Liver (tissue), 3 donors: ENCODE results near the gene APBA2.

ENCODE experiments used
- RAD21 ChIP-seq, 2 donors: IDR thresholded peaks; 2 replicates each; pipeline ENCODE4 v1.6.1; 2016; ENCODE audit warnings: antibody characterized with exemption in 2 of 2, mild to moderate bottlenecking in 2 of 2
- TF ChIP-seq, protein P1 (sequence below): fragments of 150-350 bp; IDR thresholded peaks from 2 replicates; pipeline ENCODE4 v1.5.1; 2017; ENCODE audit warnings: improper control_type of control experiment, low read depth, low read length; ENCODE audit not compliant: missing input control
- TF ChIP-seq, protein P2 (sequence below): IDR thresholded peaks from 2 replicates; pipeline ENCODE4 v1.6.1; 2016; ENCODE audit warnings: antibody characterized with exemption
- donor health status: healthy.
- donor health status: healthy.

DNA sequence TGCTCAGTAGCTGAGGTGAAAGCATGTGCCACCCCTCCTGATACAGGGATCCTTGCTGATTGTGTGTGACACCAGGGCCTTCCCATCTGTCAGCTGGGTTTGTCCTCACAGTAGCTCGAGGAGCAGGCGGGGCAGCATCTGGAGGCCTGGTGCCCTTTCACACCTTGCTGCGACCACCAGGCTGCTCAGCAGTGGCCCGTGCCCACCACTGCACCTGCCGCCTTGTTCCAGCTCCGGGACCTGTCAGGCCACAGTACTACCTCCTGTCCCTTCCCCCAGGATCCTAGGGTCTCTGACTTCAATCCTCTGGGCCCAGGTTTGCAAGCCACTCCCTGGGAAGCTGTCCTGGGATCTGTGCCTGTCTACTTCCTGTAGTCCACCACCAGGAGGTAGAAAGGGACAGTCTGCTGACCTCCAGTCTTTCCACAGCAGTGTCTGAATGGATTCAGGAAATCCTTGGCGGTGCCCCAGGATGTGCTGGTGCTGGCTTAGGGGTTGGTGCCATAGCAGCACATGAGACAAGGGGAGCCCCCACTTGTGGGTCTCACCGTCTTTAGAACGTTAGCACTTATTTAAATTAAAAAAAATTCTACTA is 27.5 kb downstream of the APBA2 start:
- no peak for TF ChIP-seq RAD21 (IDR thresholded peaks at IDR 0.05)
- TF ChIP-seq, protein P1, sequence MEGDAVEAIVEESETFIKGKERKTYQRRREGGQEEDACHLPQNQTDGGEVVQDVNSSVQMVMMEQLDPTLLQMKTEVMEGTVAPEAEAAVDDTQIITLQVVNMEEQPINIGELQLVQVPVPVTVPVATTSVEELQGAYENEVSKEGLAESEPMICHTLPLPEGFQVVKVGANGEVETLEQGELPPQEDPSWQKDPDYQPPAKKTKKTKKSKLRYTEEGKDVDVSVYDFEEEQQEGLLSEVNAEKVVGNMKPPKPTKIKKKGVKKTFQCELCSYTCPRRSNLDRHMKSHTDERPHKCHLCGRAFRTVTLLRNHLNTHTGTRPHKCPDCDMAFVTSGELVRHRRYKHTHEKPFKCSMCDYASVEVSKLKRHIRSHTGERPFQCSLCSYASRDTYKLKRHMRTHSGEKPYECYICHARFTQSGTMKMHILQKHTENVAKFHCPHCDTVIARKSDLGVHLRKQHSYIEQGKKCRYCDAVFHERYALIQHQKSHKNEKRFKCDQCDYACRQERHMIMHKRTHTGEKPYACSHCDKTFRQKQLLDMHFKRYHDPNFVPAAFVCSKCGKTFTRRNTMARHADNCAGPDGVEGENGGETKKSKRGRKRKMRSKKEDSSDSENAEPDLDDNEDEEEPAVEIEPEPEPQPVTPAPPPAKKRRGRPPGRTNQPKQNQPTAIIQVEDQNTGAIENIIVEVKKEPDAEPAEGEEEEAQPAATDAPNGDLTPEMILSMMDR, result no peak
- TF ChIP-seq, protein P2, sequence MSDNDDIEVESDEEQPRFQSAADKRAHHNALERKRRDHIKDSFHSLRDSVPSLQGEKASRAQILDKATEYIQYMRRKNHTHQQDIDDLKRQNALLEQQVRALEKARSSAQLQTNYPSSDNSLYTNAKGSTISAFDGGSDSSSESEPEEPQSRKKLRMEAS, result no peak
